MG63 (cell line): ENCODE results near the gene SETD9. TPM values are rescaled to one million over a fixed set of nuclear protein-coding genes. Genes with fewer than 3 reads are reported as not detected.
A peak's percentile ranks its signal among the peaks of the same experiment; 100 is the strongest.

ENCODE experiments used
- DNase-seq: peaks from one replicate; pipeline ENCODE4 v3.0.0-alpha.2; 2020
- H3K27me3 ChIP-seq: fragments of 250-450 bp; sonication (Bioruptor Pico); 2 replicates; pipeline ENCODE4 v1.5.1; 2020; ENCODE audit warnings: mild to moderate bottlenecking, moderate library complexity
- H3K36me3 ChIP-seq: fragments of 250-450 bp; sonication (Bioruptor Pico); 2 replicates; pipeline ENCODE4 v1.5.1; 2020; ENCODE audit warnings: mild to moderate bottlenecking, moderate library complexity
- H3K4me3 ChIP-seq: fragments of 250-450 bp; sonication (Bioruptor Pico); 2 replicates; pipeline ENCODE4 v1.5.1; 2020; ENCODE audit warnings: mild to moderate bottlenecking, moderate library complexity
- H3K9me3 ChIP-seq: fragments of 250-450 bp; sonication (Bioruptor Pico); 2 replicates; pipeline ENCODE4 v1.5.1; 2020; ENCODE audit warnings: mild to moderate bottlenecking, moderate library complexity
- total RNA-seq: library from RNA; depleted of rRNA; stranded (reverse); fragments of >200 nt; shearing (Covaris generic); gene quantifications from 2 replicates; pipeline ENCODE4 v1.2.3, GENCODE V29; 2014; ENCODE audit warnings: low replicate concordance

The SETD9 gene
- total RNA-seq, 1 experiment from 2014 or later: 22.5 TPM

DNA sequence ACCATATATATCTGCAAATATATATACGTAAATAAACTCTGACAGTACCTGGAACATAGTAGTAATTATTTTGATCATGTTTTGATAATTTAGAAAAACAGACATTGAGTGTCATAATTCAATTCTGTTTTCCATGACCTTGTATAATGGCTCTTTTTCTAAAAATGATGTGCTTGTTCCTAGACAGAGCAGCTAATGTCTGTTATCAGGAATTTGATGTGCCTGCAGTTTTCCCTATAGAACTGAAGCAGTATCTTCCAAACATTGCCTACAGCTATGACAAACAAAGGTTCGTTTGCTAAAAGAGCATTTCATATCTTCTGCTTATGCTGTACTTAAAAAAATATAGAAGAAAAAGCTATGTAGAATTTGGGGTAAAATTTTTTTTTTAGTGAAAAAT is 5.3 kb downstream of the SETD9 start:
- peaks cover 3% of the 10 kb centered on the region for H3K36me3 ChIP-seq
- no peaks in the 10 kb centered on the region for H3K9me3 ChIP-seq
- no peak for DNase-seq
- H3K4me3 ChIP-seq: no peak overlapping the region
- H3K27me3 ChIP-seq: no peaks in the 10 kb centered on the region

GRCh38 chr5:56917534-56917933 is 8.1 kb downstream of the SETD9 start:
- H3K9me3 ChIP-seq: no peaks in the 10 kb centered on the region
- no peak for DNase-seq
- H3K36me3 ChIP-seq: peaks cover 17% of the 10 kb centered on the region
- H3K27me3 ChIP-seq: no peaks in the 10 kb centered on the region
- H3K4me3 ChIP-seq: no peak overlapping the region

DNA sequence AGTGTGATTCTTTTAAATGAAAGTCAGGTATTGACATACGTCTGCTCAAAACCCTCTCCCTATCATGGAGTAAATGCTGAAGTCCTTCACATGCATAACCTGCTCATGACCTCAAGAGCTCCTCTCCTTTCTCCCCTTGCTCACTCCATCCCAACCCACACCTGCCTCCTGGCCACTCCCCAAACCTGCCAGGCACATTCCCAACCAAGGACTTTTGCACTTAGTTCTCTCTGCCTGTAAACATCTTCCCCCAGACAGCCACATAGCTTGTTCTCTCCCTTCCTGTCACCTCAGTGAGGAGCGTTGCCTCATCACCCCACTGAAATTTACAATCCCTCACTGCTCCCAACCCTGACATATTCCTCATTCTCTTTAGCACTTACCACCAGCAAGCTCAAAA is 8.7 kb downstream of the SETD9 start:
- DNase-seq: no peak
- no peaks in the 10 kb centered on the region for H3K27me3 ChIP-seq
- peaks cover 20% of the 10 kb centered on the region for H3K36me3 ChIP-seq
- H3K9me3 ChIP-seq: no peaks in the 10 kb centered on the region
- H3K4me3 ChIP-seq: no peak overlapping the region

DNA sequence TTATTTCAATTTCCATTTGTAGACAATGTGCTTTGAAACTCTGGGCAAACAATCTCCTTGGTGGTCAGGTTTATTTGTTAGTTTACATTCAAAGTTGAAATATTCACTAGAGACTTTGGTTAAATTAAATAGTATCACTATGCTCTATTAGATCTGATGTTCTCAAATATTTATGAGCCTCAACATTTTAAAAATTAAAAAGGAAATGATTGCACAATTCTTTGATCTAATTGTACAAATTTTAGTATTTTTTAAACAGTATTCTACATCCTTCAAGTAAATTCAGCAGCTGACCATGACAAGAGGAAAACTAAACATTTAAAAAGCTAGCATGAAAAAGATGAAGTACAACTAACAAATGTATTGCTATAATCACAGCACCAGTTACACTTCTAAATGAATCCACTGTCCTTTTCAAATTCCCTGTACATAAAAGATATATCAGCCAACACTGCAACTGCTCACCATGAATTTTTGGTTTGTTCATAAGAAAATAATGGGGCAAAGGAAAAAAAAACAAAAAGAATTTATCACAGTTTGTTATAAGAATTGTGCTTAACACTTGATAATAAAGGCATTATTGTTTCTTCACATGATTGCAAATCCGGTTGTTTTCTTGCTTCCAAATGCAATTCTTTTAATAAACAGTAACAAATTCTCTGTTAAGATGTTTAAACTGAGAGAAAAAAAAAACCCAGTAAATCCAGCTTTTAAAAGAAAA is 10.7 kb downstream of the SETD9 start:
- H3K4me3 ChIP-seq: no peak overlapping the region
- no peak for DNase-seq
- no peaks in the 10 kb centered on the region for H3K27me3 ChIP-seq
- peaks cover 35% of the 10 kb centered on the region for H3K36me3 ChIP-seq
- no peaks in the 10 kb centered on the region for H3K9me3 ChIP-seq

DNA sequence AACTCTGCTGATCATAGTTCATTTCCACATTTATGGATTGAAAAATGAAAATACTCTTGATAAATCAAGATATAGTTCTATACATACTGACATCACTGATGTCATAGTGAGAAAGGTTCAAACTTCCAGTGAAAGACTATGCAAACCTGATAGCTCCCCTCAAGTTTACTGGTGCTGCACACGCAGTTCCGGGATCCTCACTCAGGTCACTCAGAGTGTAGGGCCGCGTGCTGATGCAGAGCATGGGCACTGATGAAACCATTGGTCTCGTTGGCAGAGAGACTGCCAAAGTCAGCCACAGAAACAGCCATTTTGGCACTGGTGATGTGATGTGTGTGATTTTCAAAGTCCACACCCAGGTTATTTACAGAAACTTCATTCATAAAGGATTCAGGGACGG is 13.5 kb downstream of the SETD9 start:
- no peaks in the 10 kb centered on the region for H3K9me3 ChIP-seq
- DNase-seq: no peak
- peaks cover 42% of the 10 kb centered on the region for H3K36me3 ChIP-seq
- H3K27me3 ChIP-seq: no peaks in the 10 kb centered on the region
- H3K4me3 ChIP-seq: no peak overlapping the region

- Histone ChIP-seq H3K27me3 (no peaks in the 10 kb centered on the region), H3K9me3 (no peaks in the 10 kb centered on the region), H3K4me3 (no peak overlapping the region), H3K36me3 (peaks cover 56% of the 10 kb centered on the region)
- no peak for DNase-seq
Measured at GRCh38 chr5:56934325-56934724, 24.9 kb downstream of the SETD9 start.

DNA sequence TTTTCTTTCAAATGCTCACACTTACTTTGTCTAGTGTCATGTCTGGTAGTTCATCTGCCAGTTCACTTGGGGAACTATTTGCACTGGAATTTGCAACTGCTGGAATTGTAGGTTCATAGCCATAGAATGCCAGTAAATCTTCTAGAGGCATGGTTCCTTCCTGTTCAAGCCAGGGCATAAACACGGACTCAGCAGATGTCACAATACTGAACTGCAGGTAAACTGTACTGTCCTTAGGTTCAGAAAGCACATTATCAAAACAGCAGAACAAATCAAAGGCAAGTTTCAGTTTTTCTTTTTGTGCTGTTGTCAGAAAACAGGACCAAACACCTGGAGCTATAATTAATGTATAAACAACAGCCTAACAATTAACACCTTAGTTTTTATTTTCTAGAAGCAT is 29.5 kb downstream of the SETD9 start:
- DNase-seq: no peak
- no peak overlapping the region for H3K4me3 ChIP-seq
- H3K27me3 ChIP-seq: no peaks in the 10 kb centered on the region
- no peaks in the 10 kb centered on the region for H3K9me3 ChIP-seq
- H3K36me3 ChIP-seq: peaks cover 54% of the 10 kb centered on the region

GRCh38 chr5:56941981-56942380 is 32.6 kb downstream of the SETD9 start:
- H3K36me3 ChIP-seq: peaks cover 47% of the 10 kb centered on the region
- no peak for DNase-seq

DNA sequence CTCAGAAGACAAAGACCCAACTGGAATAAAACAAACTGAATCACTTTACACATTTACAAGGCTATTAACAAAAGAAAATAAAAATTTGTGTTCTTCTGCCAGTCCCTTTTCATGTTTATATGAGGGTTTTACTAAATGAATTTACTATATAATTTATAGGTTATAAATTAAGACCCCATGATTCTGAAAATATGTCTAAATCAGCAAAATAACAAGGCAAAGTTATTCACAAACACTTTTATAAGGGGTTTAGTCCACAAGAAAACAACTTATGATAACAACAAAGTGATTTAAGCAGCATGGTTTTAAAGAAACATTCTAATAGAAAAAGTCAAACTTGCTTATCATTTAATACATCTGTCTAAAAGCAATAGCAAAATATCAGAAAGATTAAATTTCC is 37.7 kb downstream of the SETD9 start:
- Histone ChIP-seq H3K9me3 (no peaks in the 10 kb centered on the region), H3K27me3 (no peaks in the 10 kb centered on the region), H3K36me3 (peaks cover 57% of the 10 kb centered on the region), H3K4me3 (no peak overlapping the region)
- DNase-seq: no peak

More at GRCh38 chr5:56941981-56942380, 32.6 kb downstream of the SETD9 start:
- Histone ChIP-seq H3K27me3 (no peaks in the 10 kb centered on the region), H3K4me3 (no peak overlapping the region), H3K9me3 (no peaks in the 10 kb centered on the region)

GRCh38 chr5:56950626-56951125 is 41.3 kb downstream of the SETD9 start:
- peak; percentile 75 for DNase-seq
- peak overlapping the region; percentile 80 for H3K4me3 ChIP-seq
- peaks cover 37% of the 10 kb centered on the region for H3K36me3 ChIP-seq
- H3K9me3 ChIP-seq: no peaks in the 10 kb centered on the region
- peaks cover 21% of the 10 kb centered on the region for H3K27me3 ChIP-seq

DNA sequence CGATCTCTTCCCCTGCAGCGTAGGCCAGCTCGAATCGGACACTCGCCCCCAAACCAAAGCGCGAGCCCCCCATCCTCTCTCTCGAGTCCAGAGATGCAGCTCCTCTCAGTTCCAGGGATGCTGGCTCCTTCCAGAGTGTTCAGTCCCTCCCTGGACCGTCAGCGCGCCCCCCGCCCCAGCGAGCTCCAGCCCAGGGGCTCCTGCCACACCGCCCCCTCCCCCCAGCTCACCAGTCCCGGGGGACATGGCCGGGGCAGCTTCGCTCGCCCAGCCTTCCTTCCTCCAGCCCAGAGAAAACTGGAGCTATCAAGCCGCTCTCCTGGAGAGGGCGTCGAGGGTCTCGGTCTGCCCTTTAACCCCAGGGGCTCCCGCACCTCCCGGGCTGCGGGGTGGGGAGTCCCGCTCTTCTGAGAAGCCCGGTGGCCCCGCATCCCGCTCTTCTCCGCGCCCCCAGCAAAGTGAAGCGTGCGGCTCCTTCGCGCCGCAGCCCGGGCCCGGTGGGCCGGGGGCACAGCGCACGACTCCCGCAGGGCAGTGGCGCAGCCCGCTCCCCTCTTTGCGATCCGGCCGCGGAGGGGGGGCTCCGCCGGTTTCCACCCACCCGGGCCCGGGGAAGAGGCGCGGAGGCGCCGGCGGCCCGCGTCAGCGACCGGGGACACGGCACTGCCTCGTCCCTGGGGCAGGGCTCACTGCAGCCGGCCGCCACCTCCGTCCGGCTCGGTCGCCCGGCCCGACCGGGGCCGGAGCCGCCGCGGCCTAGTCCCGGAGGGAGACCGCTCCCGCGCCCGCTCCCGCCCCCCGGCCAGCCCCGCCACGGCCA is 41.9 kb downstream of the SETD9 start:
- no peaks in the 10 kb centered on the region for H3K9me3 ChIP-seq
- H3K4me3 ChIP-seq: peak overlapping the region; percentile 80
- DNase-seq: peak; percentile 28
- H3K36me3 ChIP-seq: peaks cover 31% of the 10 kb centered on the region
- H3K27me3 ChIP-seq: peaks cover 27% of the 10 kb centered on the region

GRCh38 chr5:56951946-56952691 is 42.7 kb downstream of the SETD9 start, which contains the start of gene MIER3:
MIER3 (minus strand) TSS chr5:56952123; CDS start chr5:56952102, 21 bp downstream.
- peak; percentile 83 for DNase-seq
- H3K27me3 ChIP-seq: peaks cover 35% of the 10 kb centered on the region
- peaks cover 29% of the 10 kb centered on the region for H3K36me3 ChIP-seq
- H3K4me3 ChIP-seq: peak within 1 kb of the TSS; percentile 80
- no peaks in the 10 kb centered on the region for H3K9me3 ChIP-seq

DNA sequence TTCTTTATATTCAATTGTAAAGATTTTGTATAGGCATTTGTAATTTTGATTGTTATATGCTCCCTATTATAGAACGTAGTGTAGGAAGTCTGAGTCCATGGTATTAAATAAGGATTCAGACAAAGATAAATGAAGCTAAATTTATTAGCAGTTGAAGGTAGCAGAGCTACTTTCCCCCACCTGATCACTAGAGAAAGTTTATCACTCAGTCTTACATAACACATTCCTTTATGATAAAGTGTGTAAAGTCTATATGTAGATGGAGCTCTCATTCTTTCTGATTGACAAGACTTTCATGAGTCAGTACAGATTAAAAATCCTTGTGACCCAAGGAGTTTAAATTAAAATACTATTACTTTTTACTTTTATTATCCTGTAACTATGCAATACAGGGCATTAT is 44.9 kb downstream of the SETD9 start:
- DNase-seq: no peak
- H3K4me3 ChIP-seq: no peak overlapping the region

DNA sequence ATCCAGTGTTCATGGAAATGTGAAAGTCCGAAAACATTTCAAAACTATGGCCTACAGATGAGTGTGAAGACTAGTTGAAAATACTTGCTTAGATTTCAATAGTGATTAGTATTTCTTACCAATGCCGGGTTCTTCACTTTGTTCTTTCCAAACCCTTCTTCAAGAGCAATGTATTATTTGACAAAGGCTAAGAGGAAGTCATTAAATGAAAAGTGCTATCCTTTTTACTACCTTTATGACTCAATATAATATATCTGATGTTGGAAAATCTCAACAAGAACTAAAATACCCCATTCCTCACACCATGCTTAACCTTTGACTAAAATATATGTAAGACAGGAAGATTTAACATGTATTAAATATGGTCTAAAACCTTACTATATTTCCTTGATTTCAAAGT is 49.2 kb downstream of the SETD9 start:
- no peaks in the 10 kb centered on the region for H3K36me3 ChIP-seq
- H3K27me3 ChIP-seq: peaks cover 63% of the 10 kb centered on the region
- H3K4me3 ChIP-seq: no peak overlapping the region
- H3K9me3 ChIP-seq: no peaks in the 10 kb centered on the region
- DNase-seq: no peak

More for the DNA sequence above, 44.9 kb downstream of the SETD9 start:
- Histone ChIP-seq H3K27me3 (peaks cover 47% of the 10 kb centered on the region), H3K9me3 (no peaks in the 10 kb centered on the region), H3K36me3 (peaks cover 9% of the 10 kb centered on the region)

DNA sequence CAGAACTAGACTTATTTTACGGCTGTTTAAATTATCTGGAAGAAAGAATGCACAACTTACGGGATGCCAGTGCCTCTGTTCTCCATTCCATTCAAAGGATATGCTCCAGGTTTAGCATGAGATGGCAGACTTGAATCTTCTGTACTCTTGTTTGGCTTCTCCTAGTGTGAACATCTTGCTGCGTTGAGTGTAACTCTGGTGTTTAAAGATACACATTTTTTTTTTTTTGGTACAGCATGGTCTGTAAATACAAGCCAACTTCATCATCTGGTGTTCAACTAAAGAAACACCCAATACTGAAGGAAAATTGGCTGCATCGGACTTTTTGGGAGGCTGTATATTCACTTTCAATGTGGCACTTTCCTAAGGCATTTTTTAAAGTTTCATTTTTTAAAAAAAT is 49.9 kb downstream of the SETD9 start:
- DNase-seq: no peak
- peaks cover 58% of the 10 kb centered on the region for H3K27me3 ChIP-seq

DNA sequence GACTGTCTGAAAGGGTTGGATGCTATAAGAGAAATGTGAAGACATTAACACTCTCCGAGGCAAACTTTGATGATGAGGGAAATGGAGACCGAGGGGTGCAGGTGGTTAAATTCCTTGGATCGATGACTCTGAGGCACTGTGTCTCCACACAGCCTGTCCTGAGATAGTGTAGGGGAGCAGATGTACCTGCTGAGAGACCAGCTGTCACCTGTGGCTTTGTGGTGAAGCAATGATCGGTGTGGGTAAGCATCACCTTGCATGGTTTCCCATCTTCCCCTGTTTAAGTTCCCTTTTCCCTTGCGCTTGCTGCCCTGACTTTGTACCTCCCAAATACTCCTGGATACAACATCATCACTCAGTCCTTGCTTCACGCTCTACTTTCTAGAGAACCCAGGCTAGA is 52.4 kb downstream of the SETD9 start:
- H3K9me3 ChIP-seq: no peaks in the 10 kb centered on the region
- H3K4me3 ChIP-seq: no peak overlapping the region
- DNase-seq: no peak
- peaks cover 36% of the 10 kb centered on the region for H3K27me3 ChIP-seq
- no peaks in the 10 kb centered on the region for H3K36me3 ChIP-seq

More for the DNA sequence above, 49.9 kb downstream of the SETD9 start:
- Histone ChIP-seq H3K36me3 (no peaks in the 10 kb centered on the region), H3K4me3 (no peak overlapping the region), H3K9me3 (no peaks in the 10 kb centered on the region)

- Histone ChIP-seq H3K9me3 (no peaks in the 10 kb centered on the region), H3K4me3 (no peak overlapping the region), H3K27me3 (peaks cover 32% of the 10 kb centered on the region), H3K36me3 (no peaks in the 10 kb centered on the region)
- no peak for DNase-seq
Measured at GRCh38 chr5:56962286-56962685, 52.9 kb downstream of the SETD9 start.
